Measurements from ENCODE around the gene RPS6KL1.

RPS6KL1 gene

DNA sequence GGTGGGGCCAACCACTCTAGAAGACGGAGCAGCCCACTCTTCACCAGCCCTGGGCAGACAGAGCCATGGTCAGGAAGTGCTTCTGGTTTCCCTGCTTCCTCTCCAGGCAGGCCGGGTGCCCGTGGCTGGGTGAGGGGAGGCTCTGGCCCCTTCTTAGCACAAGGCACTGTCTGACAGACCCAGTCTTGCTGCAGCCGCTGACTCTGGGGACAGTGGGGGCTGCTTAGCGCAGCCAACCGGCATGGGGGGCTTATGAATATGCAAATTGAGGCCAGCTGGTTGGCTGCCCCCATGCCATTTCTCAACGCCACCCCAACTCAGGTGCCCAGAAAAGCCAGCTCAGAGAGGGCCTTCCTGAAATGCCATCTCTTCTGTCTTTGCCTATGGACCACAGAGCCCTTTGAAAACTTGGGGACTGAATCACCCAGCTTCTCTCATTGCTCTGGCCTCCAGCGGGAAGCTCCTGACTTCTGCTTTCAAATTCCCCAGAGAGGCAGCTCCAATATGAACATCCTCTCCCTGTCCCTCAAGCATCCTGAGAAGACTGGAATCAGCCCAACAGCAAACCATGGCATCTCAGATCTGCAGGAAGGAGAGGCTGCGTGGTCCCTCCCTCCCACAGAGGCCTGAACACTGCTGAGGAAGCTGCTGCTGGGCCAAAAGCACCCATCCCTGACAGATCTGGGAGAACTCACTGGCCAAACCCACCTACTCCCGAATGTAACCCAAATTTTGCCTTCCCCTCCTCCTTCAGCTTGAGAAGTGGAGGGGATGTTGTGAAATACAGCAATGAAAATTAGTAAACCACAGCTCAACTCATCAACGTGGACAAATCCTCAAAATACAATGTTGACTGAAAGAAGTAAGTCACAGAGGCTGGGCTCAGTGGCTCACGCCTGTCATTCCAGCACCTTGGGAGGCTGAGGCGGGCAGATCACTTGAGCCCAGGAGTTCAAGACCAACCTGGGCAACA is 46.8 kb downstream of the RPS6KL1 start, which contains the start of gene PROX2:
PROX2 (minus strand) TSS at position 205 of the 973 bp plus-strand sequence. CDS start 12,311 bp downstream, outside the sequence.
- TF ChIP-seq, protein P1, sequence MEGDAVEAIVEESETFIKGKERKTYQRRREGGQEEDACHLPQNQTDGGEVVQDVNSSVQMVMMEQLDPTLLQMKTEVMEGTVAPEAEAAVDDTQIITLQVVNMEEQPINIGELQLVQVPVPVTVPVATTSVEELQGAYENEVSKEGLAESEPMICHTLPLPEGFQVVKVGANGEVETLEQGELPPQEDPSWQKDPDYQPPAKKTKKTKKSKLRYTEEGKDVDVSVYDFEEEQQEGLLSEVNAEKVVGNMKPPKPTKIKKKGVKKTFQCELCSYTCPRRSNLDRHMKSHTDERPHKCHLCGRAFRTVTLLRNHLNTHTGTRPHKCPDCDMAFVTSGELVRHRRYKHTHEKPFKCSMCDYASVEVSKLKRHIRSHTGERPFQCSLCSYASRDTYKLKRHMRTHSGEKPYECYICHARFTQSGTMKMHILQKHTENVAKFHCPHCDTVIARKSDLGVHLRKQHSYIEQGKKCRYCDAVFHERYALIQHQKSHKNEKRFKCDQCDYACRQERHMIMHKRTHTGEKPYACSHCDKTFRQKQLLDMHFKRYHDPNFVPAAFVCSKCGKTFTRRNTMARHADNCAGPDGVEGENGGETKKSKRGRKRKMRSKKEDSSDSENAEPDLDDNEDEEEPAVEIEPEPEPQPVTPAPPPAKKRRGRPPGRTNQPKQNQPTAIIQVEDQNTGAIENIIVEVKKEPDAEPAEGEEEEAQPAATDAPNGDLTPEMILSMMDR (conservative IDR thresholded peaks at IDR 0.05; ENCODE audit: low read depth): no peak
- DNase-seq (ENCODE audit: low spot score): no peak
- POLR2A ChIA-PET (ENCODE audit: low non-redundant PET): no interaction called here
- CTCF ChIA-PET: interaction anchor here (0.5 to 2.0 kb wide), 4 partner anchors 15 to 267 kb away, joined by 3 to 10 read pairs (median 3); partner anchors contain the start of gene LTBP2
- H3K27ac ChIP-seq: no peak within 1 kb of the TSS

DNA sequence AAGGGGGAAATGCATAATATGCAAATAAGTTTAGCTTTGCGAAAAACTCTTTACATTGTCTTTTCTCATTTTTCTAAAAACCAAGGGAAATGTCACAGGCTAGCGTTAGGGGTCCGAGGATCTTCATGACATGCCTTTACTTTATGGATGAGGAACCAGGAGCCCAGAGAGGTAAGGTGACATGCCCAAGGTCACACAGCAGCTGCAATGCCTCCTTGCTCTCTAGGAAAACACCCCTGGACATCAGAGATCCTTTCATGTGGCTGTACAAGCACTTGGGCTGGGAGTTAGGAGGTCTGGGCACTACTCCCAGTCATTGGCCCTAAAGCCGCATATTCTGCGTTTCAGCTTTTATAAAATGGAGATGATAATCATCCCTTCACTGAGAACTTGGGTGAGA is 47.9 kb downstream of the RPS6KL1 start:
- DNase-seq (ENCODE audit: low spot score): no peak
- TF ChIP-seq, protein P1 (conservative IDR thresholded peaks at IDR 0.05; ENCODE audit: low read depth): no peak
- CTCF ChIA-PET: interaction anchor here (0.6 to 2.0 kb wide), 2 partner anchors 14 to 111 kb away, joined by 3 to 10 read pairs; no protein-coding TSS in a partner anchor
- POLR2A ChIA-PET (ENCODE audit: low non-redundant PET): no interaction called here
- no peak overlapping the region for H3K27ac ChIP-seq

DNA sequence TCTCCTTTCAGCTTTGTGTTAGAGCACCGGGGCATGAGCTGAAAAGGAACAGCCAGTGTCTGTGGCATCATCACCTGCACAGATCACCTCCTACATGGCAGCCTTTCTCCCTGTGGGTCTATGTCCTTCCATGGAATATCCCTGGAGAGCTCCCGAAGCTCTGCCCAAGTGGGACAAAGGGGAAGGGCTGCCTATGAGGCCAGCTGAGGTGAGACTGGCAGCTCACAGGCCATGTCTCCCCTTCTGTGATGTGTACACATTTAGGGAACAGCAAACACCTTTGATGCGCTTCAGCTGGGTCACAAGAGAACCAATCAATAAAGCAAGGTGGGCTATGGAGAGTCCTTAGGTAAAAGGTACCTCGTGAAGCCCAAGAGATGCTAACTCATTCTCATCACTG is 51.2 kb downstream of the RPS6KL1 start:
- ChIA-PET CTCF (interaction anchor here (0.5 to 1.8 kb wide), 5 partner anchors 10 to 216 kb away, joined by 3 to 9 read pairs (median 5); no protein-coding TSS in a partner anchor), POLR2A (ENCODE audit: low non-redundant PET) (no interaction called here)
- DNase-seq (ENCODE audit: low spot score): no peak
- TF ChIP-seq, protein P1 (conservative IDR thresholded peaks at IDR 0.05; ENCODE audit: low read depth): no peak
- H3K27ac ChIP-seq: no peak overlapping the region

DNA sequence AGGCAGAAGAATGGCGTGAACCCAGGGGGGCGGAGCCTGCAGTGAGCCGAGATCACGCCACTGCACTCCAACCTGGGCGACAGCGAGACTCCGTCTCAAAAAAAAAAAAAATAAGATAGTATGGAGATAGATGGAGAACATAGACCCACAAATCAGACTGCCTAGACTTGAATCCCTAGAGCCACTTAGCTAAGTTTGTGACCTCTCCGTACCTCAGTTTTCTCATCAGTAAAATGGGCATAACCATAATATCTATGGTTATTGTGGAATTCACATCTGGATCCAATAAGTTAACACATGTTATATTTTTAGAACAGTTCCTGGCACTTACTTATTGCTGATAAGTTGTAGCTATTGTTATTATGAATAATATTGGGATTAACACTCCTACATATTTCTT is 54.3 kb downstream of the RPS6KL1 start:
- CTCF ChIA-PET: interaction anchor here (0.6 kb wide), 1 partner anchor 9 kb away, joined by 7 read pairs; no protein-coding TSS in a partner anchor
- POLR2A ChIA-PET (ENCODE audit: low non-redundant PET): no interaction called here
- TF ChIP-seq, protein P1 (conservative IDR thresholded peaks at IDR 0.05; ENCODE audit: low read depth): no peak
- no peak overlapping the region for H3K27ac ChIP-seq
- no peak for DNase-seq (ENCODE audit: low spot score)

DNA sequence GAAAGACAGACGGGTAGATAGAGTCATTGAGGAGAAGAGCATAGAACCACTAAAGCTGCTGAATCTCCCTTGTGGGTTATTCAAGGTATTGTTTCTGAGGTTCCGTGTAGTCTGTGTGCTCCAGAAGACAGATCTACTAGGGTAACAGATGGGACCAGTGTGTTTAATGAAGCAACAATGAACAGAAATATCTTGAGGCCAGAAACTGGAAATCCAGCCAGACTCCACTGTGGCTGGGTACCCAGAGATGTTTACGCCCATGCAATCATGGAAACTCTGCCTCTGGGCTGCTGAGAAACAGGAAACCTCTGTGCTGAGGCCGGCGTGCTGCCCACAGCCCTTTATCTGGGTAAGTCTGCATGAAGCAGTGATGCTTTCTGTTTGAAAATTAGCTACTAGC is 55.4 kb downstream of the RPS6KL1 start:
- TF ChIP-seq, protein P1 (conservative IDR thresholded peaks at IDR 0.05; ENCODE audit: low read depth): no peak
- DNase-seq (ENCODE audit: low spot score): no peak
- ChIA-PET CTCF (interaction anchor here (1.3 kb wide), 1 partner anchor 12 kb away, joined by 7 read pairs; no protein-coding TSS in a partner anchor), POLR2A (ENCODE audit: low non-redundant PET) (no interaction called here)
- no peak overlapping the region for H3K27ac ChIP-seq

DNA sequence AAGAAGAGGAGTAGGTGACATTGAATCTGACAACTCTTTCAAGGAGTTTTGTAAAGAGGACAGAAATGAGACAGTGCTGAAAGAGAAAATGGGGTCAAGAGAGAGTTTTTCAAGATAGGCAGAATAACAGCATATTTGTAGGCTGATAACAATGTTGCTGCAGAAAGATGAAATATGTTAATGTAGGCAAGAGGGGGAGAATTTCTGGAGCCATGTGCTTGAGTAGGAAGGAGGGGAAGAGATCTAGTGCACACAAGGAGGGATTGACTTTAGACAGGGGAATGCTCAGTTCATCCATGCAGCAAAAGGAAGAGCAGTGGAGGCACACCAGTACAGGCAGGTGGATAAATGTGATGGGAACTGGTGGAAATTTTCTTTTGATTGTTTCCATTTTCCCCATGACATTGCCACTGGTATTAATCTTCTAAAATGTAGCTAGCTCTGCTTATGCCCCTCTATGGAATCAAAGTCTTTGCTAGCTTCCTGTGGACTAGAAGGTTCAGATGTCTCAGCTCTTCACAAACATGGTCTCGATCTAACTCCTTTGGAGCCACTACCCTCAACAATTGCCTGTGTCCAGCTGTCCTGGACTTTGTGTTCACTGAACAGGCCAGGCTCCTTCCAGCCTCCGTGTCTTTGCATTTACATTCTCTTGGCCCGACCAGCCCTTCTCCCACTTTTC is 56.2 kb downstream of the RPS6KL1 start:
- CTCF ChIA-PET: interaction anchor here (1.3 kb wide), 1 partner anchor 13 kb away, joined by 7 read pairs; no protein-coding TSS in a partner anchor

More for the DNA sequence above, 56.2 kb downstream of the RPS6KL1 start:
- POLR2A ChIA-PET (ENCODE audit: low non-redundant PET): no interaction called here
- no peak overlapping the region for H3K27ac ChIP-seq
- TF ChIP-seq, protein P1 (conservative IDR thresholded peaks at IDR 0.05; ENCODE audit: low read depth): no peak
- no peak for DNase-seq (ENCODE audit: low spot score)

Measured in RWPE1 (cell line).